ENCODE results near the gene SEMA6B. TPM values are rescaled to one million over a fixed set of nuclear protein-coding genes. Genes with fewer than 3 reads are reported as not detected.

The SEMA6B gene
- total and polyA plus RNA-seq, 3 experiments from 2014 or later, result 0.55 to 0.91 TPM; not detected in 1

- Mint-ChIP-seq H3K4me3 (no peak overlapping the region), H3K9me3 (no peaks in the 10 kb centered on the region)
- no peaks in the 10 kb centered on the region for H3K9me3 ChIP-seq (ENCODE audit: low read length)
Measured at GRCh38 chr19:4511300-4512054, 48.0 kb downstream of the SEMA6B start.

GRCh38 chr19:4510435-4511255 lies 48.8 kb downstream of the SEMA6B start:
- POLR2A ChIA-PET, result no interaction called here
- Mint-ChIP-seq H3K4me3 (no peak overlapping the region), H3K27ac (no peak overlapping the region), H3K4me1 (no peaks in the 10 kb centered on the region), H3K27me3 (no peaks in the 10 kb centered on the region), H3K9me3 (no peaks in the 10 kb centered on the region), H3K36me3 (peaks cover 3 to 9% (median 4%) of the 10 kb centered on the region in 3 donors)
- Histone ChIP-seq H3K4me1 (ENCODE audit: insufficient read depth, low read length) (no peaks in the 10 kb centered on the region), H3K36me3 (ENCODE audit: insufficient read depth, low read length) (no peaks in the 10 kb centered on the region), H3K4me3 (ENCODE audit: low read length) (no peak overlapping the region), H3K27me3 (ENCODE audit: insufficient read depth, low read length, poor library complexity, severe bottlenecking) (no peaks in the 10 kb centered on the region), H3K27ac (ENCODE audit: low read depth, low read length) (no peak overlapping the region), H3K9me3 (ENCODE audit: low read length) (no peaks in the 10 kb centered on the region)
- no peak for DNase-seq
- CTCF ChIA-PET, result no interaction called here

More at GRCh38 chr19:4511300-4512054, 48.0 kb downstream of the SEMA6B start:
- ChIA-PET CTCF (no interaction called here), POLR2A (no interaction called here)
- Mint-ChIP-seq H3K27ac (no peak overlapping the region), H3K36me3 (peaks cover 0 to 3% (median 0%) of the 10 kb centered on the region in 3 donors), H3K27me3 (no peaks in the 10 kb centered on the region), H3K4me1 (no peaks in the 10 kb centered on the region)
- no peak for DNase-seq
- Histone ChIP-seq H3K36me3 (ENCODE audit: insufficient read depth, low read length) (no peaks in the 10 kb centered on the region), H3K4me1 (ENCODE audit: insufficient read depth, low read length) (no peaks in the 10 kb centered on the region), H3K27ac (ENCODE audit: low read depth, low read length) (no peak overlapping the region), H3K27me3 (ENCODE audit: insufficient read depth, low read length, poor library complexity, severe bottlenecking) (no peaks in the 10 kb centered on the region), H3K4me3 (ENCODE audit: low read length) (no peak overlapping the region)

GRCh38 chr19:4508698-4509097 lies 50.8 kb downstream of the SEMA6B start:
- no peaks in the 10 kb centered on the region for H3K9me3 ChIP-seq (ENCODE audit: low read length)
- H3K27me3 ChIP-seq (ENCODE audit: insufficient read depth, low read length, poor library complexity, severe bottlenecking), result no peaks in the 10 kb centered on the region
- no peaks in the 10 kb centered on the region for H3K36me3 ChIP-seq (ENCODE audit: insufficient read depth, low read length)
- H3K36me3 Mint-ChIP-seq, result peaks cover 3 to 20% (median 4%) of the 10 kb centered on the region in 3 donors
- no peak overlapping the region for H3K4me3 Mint-ChIP-seq
- no peaks in the 10 kb centered on the region for H3K4me1 ChIP-seq (ENCODE audit: insufficient read depth, low read length)
- CTCF ChIA-PET, result no interaction called here
- DNase-seq, result no peak
- no peak overlapping the region for H3K27ac ChIP-seq (ENCODE audit: low read depth, low read length)
- H3K27ac Mint-ChIP-seq, result no peak overlapping the region
- H3K4me1 Mint-ChIP-seq, result no peaks in the 10 kb centered on the region
- no peaks in the 10 kb centered on the region for H3K27me3 Mint-ChIP-seq
- POLR2A ChIA-PET, result no interaction called here
- no peak overlapping the region for H3K4me3 ChIP-seq (ENCODE audit: low read length)
- no peaks in the 10 kb centered on the region for H3K9me3 Mint-ChIP-seq

- H3K27me3 Mint-ChIP-seq, result no peaks in the 10 kb centered on the region
- POLR2A ChIA-PET, result no interaction called here
Measured at GRCh38 chr19:4507804-4508203, 51.7 kb downstream of the SEMA6B start.

DNA sequence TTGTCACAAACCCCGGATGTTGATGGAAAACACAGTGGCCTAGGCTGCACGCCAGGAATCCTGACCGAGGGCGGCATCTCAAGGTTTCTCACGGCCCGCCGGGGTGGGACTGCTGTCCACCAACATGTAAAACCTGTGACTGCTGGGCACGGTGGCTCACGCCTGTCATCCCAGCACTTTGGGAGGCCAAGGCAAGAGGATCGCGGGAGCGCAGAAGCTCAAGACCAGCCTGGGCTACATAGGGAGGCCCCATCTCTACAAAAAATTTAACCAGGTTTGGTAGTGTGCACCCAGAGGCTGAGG lies 52.4 kb downstream of the SEMA6B start:
- Histone ChIP-seq H3K36me3 (ENCODE audit: insufficient read depth, low read length) (no peaks in the 10 kb centered on the region), H3K27me3 (ENCODE audit: insufficient read depth, low read length, poor library complexity, severe bottlenecking) (no peaks in the 10 kb centered on the region), H3K27ac (ENCODE audit: low read depth, low read length) (no peak overlapping the region), H3K4me1 (ENCODE audit: insufficient read depth, low read length) (no peaks in the 10 kb centered on the region), H3K4me3 (ENCODE audit: low read length) (no peak overlapping the region), H3K9me3 (ENCODE audit: low read length) (no peaks in the 10 kb centered on the region)
- Mint-ChIP-seq H3K4me3 (no peak overlapping the region), H3K27ac (no peak overlapping the region), H3K4me1 (no peaks in the 10 kb centered on the region), H3K27me3 (no peaks in the 10 kb centered on the region), H3K9me3 (no peaks in the 10 kb centered on the region), H3K36me3 (peaks cover 3 to 30% (median 4%) of the 10 kb centered on the region in 3 donors)
- ChIA-PET POLR2A (no interaction called here), CTCF (no interaction called here)
- no peak for DNase-seq

More at GRCh38 chr19:4507804-4508203, 51.7 kb downstream of the SEMA6B start:
- Histone ChIP-seq H3K27me3 (ENCODE audit: insufficient read depth, low read length, poor library complexity, severe bottlenecking) (no peaks in the 10 kb centered on the region), H3K27ac (ENCODE audit: low read depth, low read length) (no peak overlapping the region), H3K9me3 (ENCODE audit: low read length) (no peaks in the 10 kb centered on the region), H3K4me1 (ENCODE audit: insufficient read depth, low read length) (no peaks in the 10 kb centered on the region), H3K4me3 (ENCODE audit: low read length) (no peak overlapping the region), H3K36me3 (ENCODE audit: insufficient read depth, low read length) (no peaks in the 10 kb centered on the region)
- H3K9me3 Mint-ChIP-seq, result no peaks in the 10 kb centered on the region
- no peak for DNase-seq
- H3K36me3 Mint-ChIP-seq, result peaks cover 3 to 23% (median 4%) of the 10 kb centered on the region in 3 donors
- CTCF ChIA-PET, result no interaction called here
- no peak overlapping the region for H3K27ac Mint-ChIP-seq
- H3K4me1 Mint-ChIP-seq, result no peaks in the 10 kb centered on the region
- H3K4me3 Mint-ChIP-seq, result no peak overlapping the region

DNA sequence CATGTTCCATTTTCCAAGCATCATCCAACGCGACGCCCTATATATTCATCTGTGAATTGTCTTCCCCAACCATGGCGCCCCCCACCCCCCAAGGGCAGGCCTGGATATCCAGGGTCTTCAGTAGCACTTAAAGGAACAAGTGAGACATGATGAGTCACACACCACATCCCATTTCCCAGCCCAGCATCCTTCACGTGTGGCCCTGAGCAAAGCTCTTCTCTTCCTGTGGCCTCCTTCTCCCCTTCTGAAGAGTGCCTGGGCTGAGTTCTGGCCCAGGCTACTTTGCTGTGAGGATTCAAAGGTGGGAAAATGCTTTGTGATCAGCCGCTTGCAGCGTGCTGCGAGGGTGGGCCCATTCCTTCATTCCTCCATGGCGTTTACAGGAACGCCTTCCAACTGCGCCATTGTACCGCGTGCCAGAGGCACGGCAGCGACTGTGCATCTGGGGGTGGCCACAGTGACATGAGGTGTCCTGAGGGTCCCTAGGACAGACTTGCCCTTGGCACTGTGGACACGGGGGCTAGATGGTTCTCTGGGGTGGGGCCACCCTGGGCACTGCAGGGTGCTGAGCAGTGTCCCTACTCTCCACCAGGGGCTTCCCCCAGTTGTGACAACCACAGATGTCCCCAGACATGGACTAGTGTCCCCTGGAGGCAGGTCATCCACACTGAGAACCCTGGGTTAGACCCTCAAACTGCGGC lies 52.9 kb downstream of the SEMA6B start:
- CTCF ChIA-PET, result no interaction called here
- no peak for DNase-seq
- H3K27ac Mint-ChIP-seq, result peak overlapping the region in 2 of 8 donors; percentile 59 to 89

GRCh38 chr19:4505570-4506448 lies 53.7 kb downstream of the SEMA6B start:
- H3K4me1 ChIP-seq (ENCODE audit: insufficient read depth, low read length), result no peaks in the 10 kb centered on the region
- peaks cover 3 to 34% (median 4%) of the 10 kb centered on the region in 3 donors for H3K36me3 Mint-ChIP-seq
- CTCF ChIA-PET, result no interaction called here
- no peaks in the 10 kb centered on the region for H3K27me3 ChIP-seq (ENCODE audit: insufficient read depth, low read length, poor library complexity, severe bottlenecking)
- POLR2A ChIA-PET, result no interaction called here
- H3K4me1 Mint-ChIP-seq, result no peaks in the 10 kb centered on the region
- H3K9me3 Mint-ChIP-seq, result no peaks in the 10 kb centered on the region
- DNase-seq, result no peak
- peak overlapping the region in 1 of 8 donors; percentile 89 for H3K27ac Mint-ChIP-seq
- no peaks in the 10 kb centered on the region for H3K9me3 ChIP-seq (ENCODE audit: low read length)
- H3K27me3 Mint-ChIP-seq, result no peaks in the 10 kb centered on the region
- H3K27ac ChIP-seq (ENCODE audit: low read depth, low read length), result no peak overlapping the region
- no peak overlapping the region for H3K4me3 ChIP-seq (ENCODE audit: low read length)
- no peak overlapping the region for H3K4me3 Mint-ChIP-seq
- H3K36me3 ChIP-seq (ENCODE audit: insufficient read depth, low read length), result no peaks in the 10 kb centered on the region

More for the DNA sequence above, 52.9 kb downstream of the SEMA6B start:
- POLR2A ChIA-PET, result no interaction called here
- Histone ChIP-seq H3K36me3 (ENCODE audit: insufficient read depth, low read length) (no peaks in the 10 kb centered on the region), H3K4me1 (ENCODE audit: insufficient read depth, low read length) (no peaks in the 10 kb centered on the region), H3K4me3 (ENCODE audit: low read length) (no peak overlapping the region), H3K9me3 (ENCODE audit: low read length) (no peaks in the 10 kb centered on the region), H3K27me3 (ENCODE audit: insufficient read depth, low read length, poor library complexity, severe bottlenecking) (no peaks in the 10 kb centered on the region), H3K27ac (ENCODE audit: low read depth, low read length) (no peak overlapping the region)
- Mint-ChIP-seq H3K4me1 (no peaks in the 10 kb centered on the region), H3K9me3 (no peaks in the 10 kb centered on the region), H3K4me3 (peak overlapping the region in 1 of 7 donors; percentile 77), H3K27me3 (no peaks in the 10 kb centered on the region), H3K36me3 (peaks cover 3 to 32% (median 4%) of the 10 kb centered on the region in 3 donors)

All from CD8-positive, alpha-beta memory T cell (primary cell).